Activated CD8-positive, alpha-beta T cell treated with anti-CD3 and anti-CD28 coated beads, Interleukin-2, amount 10 ng/mL, durations not matched to agents 7 days and 5 days (primary cell): ENCODE results near the gene NOP14. TPM values are rescaled to one million over a fixed set of nuclear protein-coding genes. Genes with fewer than 3 reads are reported as not detected.
A peak's percentile ranks its signal among the peaks of the same experiment; 100 is the strongest.
"Not testable (repeated sequence)": the region's sequence is repeated elsewhere in the genome, so short reads cannot be mapped to it uniquely, and the experiment has no call there.

Experiments
- ATAC-seq: fragments of 150-1000 bp; cut with Tn5 transposase; one replicate; pipeline ENCODE4 v1.10.0; 2021; ENCODE audit warnings: moderate library complexity
- CTCF ChIA-PET: fragments of 350-600 bp; sonication (Branson Sonifier 250); formaldehyde crosslinking; loops from one replicate; lab custom pipeline; 2021; ENCODE audit warnings: antibody characterized with exemption; lab: Charles Lee
- POLR2A ChIA-PET: fragments of 350-600 bp; sonication (Branson Sonifier 250); formaldehyde crosslinking; loops from one replicate; lab custom pipeline; 2021; ENCODE audit warnings: antibody characterized with exemption; lab: Charles Lee
- DNase-seq: peaks from one replicate; pipeline ENCODE4 v3.0.0-alpha.2; 2020
- H3K27ac Mint-ChIP-seq: one replicate; pipeline ENCODE4 v1.8.0; 2021; ENCODE audit warnings: mild to moderate bottlenecking, mixed read lengths
- H3K27me3 Mint-ChIP-seq: one replicate; pipeline ENCODE4 v1.8.0; 2021; ENCODE audit warnings: low read depth, mixed read lengths
- H3K36me3 Mint-ChIP-seq: one replicate; pipeline ENCODE4 v1.8.0; 2021; ENCODE audit warnings: low read depth, mixed read lengths
- H3K4me1 Mint-ChIP-seq: one replicate; pipeline ENCODE4 v1.8.0; 2021; ENCODE audit warnings: low read depth, mixed read lengths
- H3K4me3 Mint-ChIP-seq: one replicate; pipeline ENCODE4 v1.8.0; 2021; ENCODE audit warnings: mild to moderate bottlenecking, mixed read lengths
- H3K9me3 Mint-ChIP-seq: one replicate; pipeline ENCODE4 v1.8.0; 2022; ENCODE audit warnings: mixed read lengths; ENCODE audit not compliant: insufficient read depth
- total RNA-seq, 2 experiments: library from RNA; stranded (reverse); gene quantifications; one replicate each; pipeline ENCODE4 v1.2.3, GENCODE V29; 2021

The NOP14 gene
- total RNA-seq, 2 experiments from 2014 or later = 47.6 to 52.3 TPM

DNA sequence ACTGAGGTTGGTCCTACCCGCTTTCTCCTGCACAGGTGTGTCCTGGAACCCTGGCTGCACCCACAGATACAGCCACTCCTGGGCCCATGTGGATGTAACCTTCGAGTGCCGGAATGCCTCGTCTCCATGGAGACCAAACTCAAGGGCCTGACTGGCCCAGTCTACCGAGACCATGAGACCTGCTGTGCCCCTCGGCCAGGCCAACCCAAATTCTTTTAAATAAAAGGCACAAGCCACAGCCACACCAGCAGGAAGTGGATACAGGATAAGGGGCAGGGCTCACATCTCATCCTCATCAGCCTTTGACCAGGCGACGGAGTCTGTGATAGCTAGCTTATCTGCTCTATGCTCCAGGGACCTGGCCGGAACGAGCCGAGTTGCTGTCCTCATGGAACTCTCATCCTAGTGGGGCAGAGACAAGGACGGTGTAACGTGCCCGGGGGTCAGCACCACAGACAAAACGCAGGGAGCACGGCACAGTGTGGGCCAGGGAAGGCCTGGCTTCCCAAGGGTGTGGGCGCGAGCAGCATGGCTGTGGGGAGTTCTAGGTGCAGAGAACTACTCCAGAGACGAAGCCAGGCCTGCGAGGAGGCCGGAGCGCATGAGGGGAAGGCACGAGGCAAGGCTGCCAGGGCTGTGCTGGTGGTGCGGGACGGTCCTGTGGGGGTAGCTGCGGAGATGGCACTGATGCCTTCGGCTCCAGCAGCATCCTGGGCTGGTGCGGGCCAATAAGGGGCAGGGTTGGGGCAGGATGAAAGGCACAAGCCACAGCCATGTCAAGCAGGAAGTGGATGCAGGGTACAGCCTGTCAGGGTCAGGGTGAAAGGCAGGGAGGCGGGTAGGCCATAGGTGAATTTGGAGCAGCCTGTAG lies 22.7 kb downstream of the NOP14 start:
- DNase-seq (no peak), ATAC-seq (no peak)
- peak overlapping the region; percentile 70 for H3K27ac Mint-ChIP-seq
- H3K27me3 Mint-ChIP-seq = no peaks in the 10 kb centered on the region
- H3K9me3 Mint-ChIP-seq = no peaks in the 10 kb centered on the region
- peaks cover 59% of the 10 kb centered on the region for H3K4me1 Mint-ChIP-seq
- H3K4me3 Mint-ChIP-seq = no peak overlapping the region
- H3K36me3 Mint-ChIP-seq = peaks cover 71% of the 10 kb centered on the region
- ChIA-PET POLR2A (interaction anchor here (0.5 kb wide), 1 partner anchor 404 kb away, joined by 3 read pairs; no protein-coding TSS in a partner anchor), CTCF (interaction anchor here (1.3 kb wide), 1 partner anchor 13 kb away, joined by 3 read pairs; no protein-coding TSS in a partner anchor)

DNA sequence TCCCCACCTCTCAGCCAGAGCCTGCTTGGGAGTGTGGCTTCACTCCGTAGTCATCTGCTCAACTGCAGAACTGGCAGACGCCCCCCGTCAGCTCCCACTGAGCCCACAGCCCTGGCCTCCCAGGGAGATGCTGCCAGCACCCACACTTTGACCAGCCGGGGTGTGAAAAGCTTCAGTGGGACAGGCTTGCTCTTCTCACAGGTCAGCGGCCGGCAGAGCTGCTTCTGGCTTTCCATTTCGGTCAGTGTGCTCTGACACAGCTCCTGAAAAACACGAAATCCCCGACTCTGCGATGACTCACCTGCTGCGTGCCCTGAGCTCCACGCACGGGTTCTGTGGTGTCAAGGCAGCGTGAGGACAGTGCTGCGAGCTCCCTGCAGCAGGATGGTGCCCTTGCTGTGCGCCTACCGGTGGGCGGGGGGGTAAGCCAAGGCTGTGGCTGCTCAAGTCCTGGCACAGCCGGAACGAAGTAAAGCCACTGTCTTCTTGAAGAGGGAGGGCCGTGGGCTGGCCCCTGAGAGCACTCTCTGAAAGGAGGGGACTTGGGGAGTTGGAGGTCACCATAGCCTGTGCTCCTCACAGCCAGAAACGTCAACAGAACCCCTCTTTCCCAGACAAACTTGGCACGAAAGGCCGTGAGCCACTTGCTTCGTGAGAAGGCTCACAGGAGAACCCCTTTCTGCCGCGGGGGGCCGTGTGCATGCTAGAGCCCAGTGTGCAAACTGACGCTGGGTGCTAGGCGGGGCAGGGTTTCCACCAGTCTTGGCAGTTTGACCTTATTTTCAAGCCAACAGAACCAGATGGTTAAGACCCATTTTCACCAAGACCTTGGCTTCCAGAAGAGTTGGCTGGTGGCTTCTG lies 23.6 kb downstream of the NOP14 start:
- CTCF ChIA-PET = no interaction called here
- Mint-ChIP-seq H3K27ac (no peak overlapping the region), H3K4me3 (no peak overlapping the region), H3K36me3 (peaks cover 68% of the 10 kb centered on the region), H3K27me3 (no peaks in the 10 kb centered on the region), H3K9me3 (no peaks in the 10 kb centered on the region), H3K4me1 (peaks cover 61% of the 10 kb centered on the region)
- no peak for ATAC-seq
- DNase-seq = no peak
- POLR2A ChIA-PET = interaction anchor here (0.5 kb wide), 1 partner anchor 404 kb away, joined by 3 read pairs; no protein-coding TSS in a partner anchor

DNA sequence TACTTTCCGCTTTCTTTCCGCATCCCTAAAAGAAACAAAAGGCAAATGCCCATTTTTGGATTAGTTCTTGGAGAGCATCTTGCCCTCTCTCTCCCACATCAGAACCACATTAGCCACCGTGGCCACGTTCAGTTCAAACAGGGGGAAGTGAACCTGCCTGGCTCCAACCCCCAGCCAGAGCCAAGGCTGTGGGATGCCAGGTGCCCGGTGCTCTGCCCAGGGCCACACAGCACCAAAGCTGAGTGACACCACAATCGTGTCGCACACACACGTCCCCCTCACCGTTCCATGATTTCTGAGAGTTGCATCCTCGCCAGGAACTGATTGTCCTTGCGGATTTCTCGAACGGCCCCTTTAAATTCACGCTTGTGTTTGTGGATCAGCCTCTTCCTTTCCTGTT lies 24.3 kb downstream of the NOP14 start:
- POLR2A ChIA-PET = no interaction called here
- H3K4me3 Mint-ChIP-seq = no peak overlapping the region
- H3K36me3 Mint-ChIP-seq = peaks cover 63% of the 10 kb centered on the region
- CTCF ChIA-PET = interaction anchor here (4.3 kb wide), 1 partner anchor 15 kb away, joined by 44 read pairs; no protein-coding TSS in a partner anchor
- no peak overlapping the region for H3K27ac Mint-ChIP-seq
- ATAC-seq = no peak
- DNase-seq = no peak
- peaks cover 61% of the 10 kb centered on the region for H3K4me1 Mint-ChIP-seq
- H3K9me3 Mint-ChIP-seq = no peaks in the 10 kb centered on the region
- H3K27me3 Mint-ChIP-seq = no peaks in the 10 kb centered on the region

DNA sequence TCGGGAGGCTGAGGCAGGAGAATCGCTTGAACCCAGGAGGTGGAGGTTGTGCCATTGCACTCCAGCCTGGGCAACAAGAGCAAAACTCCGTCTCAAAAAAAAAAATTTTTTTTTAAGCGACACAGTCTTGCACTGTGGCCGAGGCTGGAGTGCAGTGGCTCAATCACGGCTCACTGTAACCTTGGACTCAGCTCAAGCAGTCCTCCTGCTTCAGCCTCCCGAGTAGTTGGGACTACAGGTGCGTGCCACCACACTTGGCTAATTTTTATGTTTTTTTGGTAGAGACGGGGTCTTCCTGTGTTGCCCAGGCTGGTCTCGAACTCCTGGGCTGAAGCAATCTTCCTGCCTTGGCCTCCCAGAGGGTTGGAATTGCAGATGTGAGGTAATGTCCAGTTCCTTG lies 24.8 kb downstream of the NOP14 start:
- CTCF ChIA-PET = interaction anchor here (4.3 kb wide), 1 partner anchor 15 kb away, joined by 44 read pairs; no protein-coding TSS in a partner anchor
- H3K27me3 Mint-ChIP-seq, POLR2A ChIA-PET, H3K4me3 Mint-ChIP-seq, ATAC-seq, H3K27ac Mint-ChIP-seq, DNase-seq, H3K9me3 Mint-ChIP-seq: not testable (repeated sequence)
- peaks cover 62% of the 10 kb centered on the region for H3K4me1 Mint-ChIP-seq
- peaks cover 62% of the 10 kb centered on the region for H3K36me3 Mint-ChIP-seq

DNA sequence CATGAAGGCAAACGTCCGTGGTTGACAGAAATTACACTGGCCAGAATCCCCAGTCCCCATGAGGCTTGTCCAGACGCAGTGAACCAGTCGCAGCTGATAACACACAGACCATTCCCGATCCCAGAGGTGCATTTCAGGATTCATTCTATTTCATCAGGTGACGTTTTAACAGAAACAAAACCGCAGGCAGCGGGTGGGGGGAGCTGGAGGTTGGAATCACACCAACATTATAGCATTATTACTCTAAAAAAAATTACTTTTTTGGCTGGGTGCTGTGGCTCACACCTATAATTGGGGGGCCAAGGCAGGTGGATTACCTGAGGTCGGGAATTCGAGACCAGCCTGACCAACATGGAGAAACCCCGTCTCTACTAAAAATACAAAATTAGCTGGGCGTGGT lies 25.2 kb downstream of the NOP14 start:
- H3K9me3 Mint-ChIP-seq = no peaks in the 10 kb centered on the region
- POLR2A ChIA-PET = no interaction called here
- CTCF ChIA-PET = interaction anchor here (4.3 kb wide), 1 partner anchor 16 kb away, joined by 44 read pairs; no protein-coding TSS in a partner anchor
- DNase-seq (no peak), ATAC-seq (no peak)
- H3K4me1 Mint-ChIP-seq = peaks cover 64% of the 10 kb centered on the region
- H3K27me3 Mint-ChIP-seq = no peaks in the 10 kb centered on the region
- H3K36me3 Mint-ChIP-seq = peaks cover 63% of the 10 kb centered on the region
- H3K27ac Mint-ChIP-seq = no peak overlapping the region
- H3K4me3 Mint-ChIP-seq = no peak overlapping the region

DNA sequence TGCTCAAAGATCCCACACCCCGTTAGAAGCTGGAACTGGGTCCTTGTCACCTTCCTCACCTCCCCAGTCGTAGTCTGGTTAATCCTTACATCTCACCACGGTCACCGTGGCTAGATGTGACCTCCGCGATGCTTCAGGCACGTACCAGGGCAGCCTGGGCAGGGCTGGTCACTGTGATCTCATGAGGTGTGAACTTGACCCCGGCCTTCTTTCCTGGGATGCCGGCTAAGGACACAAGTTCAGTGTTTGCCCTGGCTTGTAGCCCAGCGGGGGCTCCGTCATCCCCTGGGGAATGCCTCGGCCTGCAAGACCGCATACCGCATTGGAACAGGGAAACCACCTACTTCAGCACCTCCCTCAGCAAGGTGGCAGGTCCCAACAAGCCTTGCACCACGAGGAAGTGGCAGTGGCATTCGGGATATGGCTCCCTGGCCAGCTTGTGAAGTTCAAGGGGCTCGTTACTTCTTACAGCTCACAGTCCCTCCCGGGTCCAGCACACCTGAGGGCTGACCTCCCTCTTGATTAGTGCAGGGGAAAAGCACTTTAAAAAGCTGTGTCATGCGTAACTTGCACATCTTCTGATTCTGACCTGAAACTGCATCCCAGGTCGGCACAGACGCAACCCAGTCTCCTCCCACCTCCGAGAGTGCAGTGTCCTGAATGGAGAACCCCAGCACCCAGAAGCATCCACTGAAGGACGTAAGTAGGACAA lies 25.9 kb downstream of the NOP14 start:
- Mint-ChIP-seq H3K4me1 (peaks cover 64% of the 10 kb centered on the region), H3K27ac (peak overlapping the region; percentile 89)

DNA sequence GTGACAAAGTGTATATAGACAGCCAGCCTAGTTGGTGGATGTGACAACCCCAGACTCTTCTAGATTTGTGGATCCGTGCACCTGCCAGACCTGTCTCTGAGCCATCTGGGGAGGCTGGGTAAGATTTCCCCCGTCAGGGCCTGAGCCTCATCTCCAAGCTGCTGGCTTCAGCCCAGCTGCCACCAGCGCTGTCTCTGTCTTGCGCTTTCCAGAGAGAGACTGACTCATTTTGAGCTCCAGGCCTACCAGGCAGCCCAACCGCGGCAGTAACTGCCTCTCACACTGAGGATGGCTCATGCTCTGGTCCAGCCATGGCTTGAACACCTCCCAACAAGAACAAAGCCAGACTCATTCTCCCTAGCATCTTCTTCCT lies 26.4 kb downstream of the NOP14 start:
- Mint-ChIP-seq H3K36me3 (peaks cover 59% of the 10 kb centered on the region), H3K4me3 (peak overlapping the region; percentile 84), H3K27me3 (no peaks in the 10 kb centered on the region), H3K9me3 (no peaks in the 10 kb centered on the region), H3K4me1 (peaks cover 64% of the 10 kb centered on the region), H3K27ac (peak overlapping the region; percentile 89)
- ChIA-PET POLR2A (interaction anchor here (0.7 to 2.0 kb wide), 5 partner anchors 9 to 151 kb away, joined by 3 to 18 read pairs (median 5); partner anchors contain the start of genes GRK4 and NOP14), CTCF (interaction anchor here (1.8 to 4.3 kb wide), 5 partner anchors 13 to 173 kb away, joined by 4 to 44 read pairs (median 9); no protein-coding TSS in a partner anchor)
- ATAC-seq (no peak), DNase-seq (no peak)

More for the DNA sequence above, 25.9 kb downstream of the NOP14 start:
- H3K36me3 Mint-ChIP-seq = peaks cover 60% of the 10 kb centered on the region
- DNase-seq (no peak), ATAC-seq (no peak)
- CTCF ChIA-PET = interaction anchor here (2.7 to 4.3 kb wide), 2 partner anchors 12 to 16 kb away, joined by 16 to 44 read pairs; no protein-coding TSS in a partner anchor
- H3K4me3 Mint-ChIP-seq = peak overlapping the region; percentile 84
- POLR2A ChIA-PET = interaction anchor here (0.7 kb wide), 1 partner anchor 8 kb away, joined by 3 read pairs; no protein-coding TSS in a partner anchor
- H3K27me3 Mint-ChIP-seq = no peaks in the 10 kb centered on the region
- H3K9me3 Mint-ChIP-seq = no peaks in the 10 kb centered on the region

DNA sequence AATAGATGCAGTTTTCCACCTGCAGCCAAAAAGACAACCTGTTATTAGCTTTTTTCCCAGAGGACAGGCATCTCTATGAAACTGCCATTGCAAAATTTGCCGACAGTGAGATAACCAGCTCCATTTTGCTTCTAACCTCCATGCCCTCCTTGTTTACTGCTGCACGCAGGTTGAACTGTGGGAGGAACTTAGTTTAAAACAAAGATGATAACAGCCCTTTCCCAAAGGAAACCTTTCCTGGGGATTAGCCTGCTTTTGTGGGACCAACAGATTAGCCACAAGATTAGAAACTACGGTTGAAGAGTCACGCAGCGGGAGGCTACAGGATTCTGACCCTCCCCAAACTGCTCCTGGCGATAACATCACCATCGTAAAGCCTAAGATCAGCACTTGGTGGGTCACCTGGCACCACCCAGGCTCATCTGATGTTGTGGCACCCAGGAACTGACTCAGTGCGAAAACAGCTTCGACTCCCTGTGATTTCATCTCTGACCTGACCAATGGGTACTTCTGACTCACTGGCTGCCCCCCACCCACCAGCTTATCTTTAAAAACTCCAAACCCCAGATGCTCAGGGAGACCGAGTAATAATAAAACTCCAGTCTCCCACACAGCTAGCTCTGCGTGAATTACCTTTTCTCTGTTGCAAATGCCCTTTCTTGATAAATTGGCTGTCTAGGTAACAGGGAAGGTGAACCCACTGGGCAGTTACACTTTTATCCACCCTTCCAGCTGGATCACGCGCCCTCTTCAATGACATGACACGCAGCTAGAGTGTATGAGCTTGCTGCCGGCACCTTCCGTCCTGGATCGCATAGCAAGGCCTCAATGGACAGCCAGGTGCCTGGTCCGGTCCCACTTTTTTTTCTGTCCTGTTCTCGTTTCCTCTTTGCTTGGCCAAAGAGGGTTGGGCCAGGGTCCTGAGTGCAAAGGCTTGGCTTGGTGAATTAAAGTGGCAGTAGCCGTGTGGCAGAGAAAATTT lies 27.2 kb downstream of the NOP14 start:
- Mint-ChIP-seq H3K27ac (peak overlapping the region; percentile 89), H3K36me3 (peaks cover 58% of the 10 kb centered on the region), H3K4me1 (peaks cover 64% of the 10 kb centered on the region), H3K4me3 (peak overlapping the region; percentile 84), H3K27me3 (no peaks in the 10 kb centered on the region), H3K9me3 (no peaks in the 10 kb centered on the region)
- ATAC-seq (no peak), DNase-seq (peak; percentile 46)
- POLR2A ChIA-PET = interaction anchor here (0.6 to 2.0 kb wide), 15 partner anchors 9 to 180 kb away, joined by 3 to 18 read pairs (median 3); partner anchors contain the start of genes GRK4 and NOP14
- CTCF ChIA-PET = interaction anchor here (0.7 to 4.3 kb wide), 15 partner anchors 8 to 211 kb away, joined by 3 to 44 read pairs (median 4); no protein-coding TSS in a partner anchor

DNA sequence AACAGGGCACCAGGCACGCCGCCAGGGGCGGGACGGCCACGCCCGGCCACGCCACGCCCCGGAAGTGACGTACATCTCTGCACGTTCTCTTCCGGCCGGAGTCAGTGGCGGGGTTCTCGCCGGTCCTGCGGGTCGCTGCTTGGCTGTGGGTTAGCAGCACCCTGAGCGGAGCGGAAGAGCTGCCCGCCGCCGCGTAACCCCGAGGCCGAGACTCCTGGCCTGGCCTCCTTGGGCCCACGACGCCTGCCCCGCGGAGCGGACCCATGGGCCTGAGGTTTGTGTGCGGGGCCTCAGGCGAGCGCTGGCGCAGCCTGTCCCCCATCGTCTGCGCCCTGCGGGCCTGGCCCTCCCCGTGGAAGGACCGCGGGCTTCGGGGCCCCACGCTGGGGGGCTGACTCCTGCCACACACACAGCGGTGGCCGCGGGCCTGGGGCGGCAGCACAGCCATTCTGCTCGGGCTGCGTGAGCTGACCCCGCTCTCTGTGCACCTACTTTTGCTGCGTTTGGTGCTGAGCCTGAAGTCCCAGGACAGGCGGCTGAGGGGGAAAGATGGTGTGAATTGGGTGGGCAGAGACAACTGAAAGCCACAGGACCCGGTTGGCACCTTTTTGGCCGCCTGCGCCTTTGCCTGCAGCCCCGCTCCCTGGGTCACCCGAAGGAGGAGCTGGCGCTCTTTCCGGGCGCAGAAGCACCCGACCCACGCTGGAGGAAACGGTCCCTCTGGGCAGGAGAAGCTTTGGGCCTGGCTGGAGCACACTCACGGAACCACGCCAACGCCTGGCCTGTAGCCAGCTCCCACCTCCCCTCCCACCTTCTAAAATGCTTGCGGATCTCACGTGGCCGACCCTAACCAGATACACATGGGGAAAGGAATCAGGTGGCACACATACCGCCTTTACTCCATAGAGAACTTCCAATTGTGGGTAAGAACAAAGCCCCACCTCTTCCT lies 28.1 kb downstream of the NOP14 start:
- no peaks in the 10 kb centered on the region for H3K27me3 Mint-ChIP-seq
- H3K4me1 Mint-ChIP-seq = peaks cover 55% of the 10 kb centered on the region
- CTCF ChIA-PET = interaction anchor here (0.7 to 4.3 kb wide), 15 partner anchors 9 to 210 kb away, joined by 3 to 44 read pairs (median 4); no protein-coding TSS in a partner anchor
- ATAC-seq (peak; percentile 75), DNase-seq (peak; percentile 97)
- H3K9me3 Mint-ChIP-seq = no peaks in the 10 kb centered on the region
- POLR2A ChIA-PET = interaction anchor here (0.6 to 2.0 kb wide), 16 partner anchors 10 to 466 kb away, joined by 3 to 18 read pairs (median 3); partner anchors contain the start of genes GRK4, NOP14 and RNF4
- H3K4me3 Mint-ChIP-seq = peak overlapping the region; percentile 84
- H3K27ac Mint-ChIP-seq = peak overlapping the region; percentile 89
- peaks cover 51% of the 10 kb centered on the region for H3K36me3 Mint-ChIP-seq
